Erythroblast (primary cell): Measurements from ENCODE around the gene MECR.
A peak's percentile ranks its signal among the peaks of the same experiment; 100 is the strongest.
"Not testable (repeated sequence)": the region's sequence is repeated elsewhere in the genome, so short reads cannot be mapped to it uniquely, and the experiment has no call there.

Source experiments
- DNase-seq, 2 experiments: peaks; one replicate each; lab custom pipeline; 2025; lab: John Stamatoyannopoulos, UW
- GATA1 ChIP-seq: IDR thresholded peaks from 2 replicates; pipeline ENCODE4 v1.6.1; 2011; ENCODE audit warnings: low read depth, mild to moderate bottlenecking, control low read depth, low read length, moderate library complexity
- POLR2A ChIP-seq: IDR thresholded peaks from 2 replicates; pipeline ENCODE4 v1.6.1; 2011; ENCODE audit warnings: mild to moderate bottlenecking, low read length

The MECR gene

GRCh38 chr1:29171089-29171488 is 59.6 kb downstream of the MECR start:
- no peak for DNase-seq
- TF ChIP-seq GATA1 (no peak), POLR2A (no peak)

GRCh38 chr1:29169976-29170375 is 60.8 kb downstream of the MECR start:
- TF ChIP-seq POLR2A (no peak), GATA1 (no peak)
- DNase-seq = no peak

- TF ChIP-seq POLR2A (no peak), GATA1 (no peak)
- DNase-seq = no peak
Measured at GRCh38 chr1:29167904-29168303, 62.8 kb downstream of the MECR start.

- TF ChIP-seq GATA1 = no peak
- no peak for TF ChIP-seq POLR2A
- DNase-seq = no peak
Measured at GRCh38 chr1:29166291-29166878, 64.3 kb downstream of the MECR start.

GRCh38 chr1:29164588-29164987 is 66.1 kb downstream of the MECR start:
- no peak for DNase-seq

GRCh38 chr1:29162476-29163138 is 68.1 kb downstream of the MECR start:
- no peak for DNase-seq
- no peak for TF ChIP-seq POLR2A
- no peak for TF ChIP-seq GATA1

More at GRCh38 chr1:29164588-29164987, 66.1 kb downstream of the MECR start:
- TF ChIP-seq GATA1 = no peak
- TF ChIP-seq POLR2A = no peak

GRCh38 chr1:29162025-29162424 is 68.7 kb downstream of the MECR start:
- no peak for DNase-seq
- TF ChIP-seq POLR2A (no peak), GATA1 (no peak)

- no peak for TF ChIP-seq GATA1
- TF ChIP-seq POLR2A = no peak
- no peak for DNase-seq
Measured at GRCh38 chr1:29159773-29160172, 71.0 kb downstream of the MECR start.

GRCh38 chr1:29157269-29157601 is 73.5 kb downstream of the MECR start:
- no peak for TF ChIP-seq GATA1
- no peak for TF ChIP-seq POLR2A
- no peak for DNase-seq

- peak; percentile 85 to 95 for DNase-seq
- TF ChIP-seq GATA1 (no peak), POLR2A (peak; percentile 26)
Measured at GRCh38 chr1:29156543-29157268, 74.0 kb downstream of the MECR start.

- TF ChIP-seq GATA1 (no peak), POLR2A (no peak)
- DNase-seq = no peak
Measured at GRCh38 chr1:29152046-29152805, 78.5 kb downstream of the MECR start.

GRCh38 chr1:29150346-29150745 is 80.4 kb downstream of the MECR start:
- not testable (repeated sequence) for DNase-seq

GRCh38 chr1:29148656-29149491 is 81.9 kb downstream of the MECR start:
- TF ChIP-seq GATA1 (no peak), POLR2A (no peak)
- DNase-seq = no peak
